IMR-90 (cell line): ENCODE data around the gene SLC25A26. TPM values are rescaled to one million over a fixed set of nuclear protein-coding genes. Genes with fewer than 3 reads are reported as not detected.
"Not testable (repeated sequence)": the region's sequence is repeated elsewhere in the genome, so short reads cannot be mapped to it uniquely, and the experiment has no call there.

Experiments
- ATAC-seq: fragments of 200-7000 bp; cut with Tn5 transposase; 2 replicates; pipeline ENCODE4 v1.9.1; 2020; ENCODE audit warnings: low read depth, mild to moderate bottlenecking, moderate library complexity
- BruUV-seq: library from RNA; stranded (reverse); fragments of 400-500 nt; replicated peaks from 2 replicates; lab custom pipeline; 2021; lab: Mats Ljungman, UMichigan
- CTCF ChIA-PET: fragments of 300-600 bp; formaldehyde crosslinking; extraction: SDS; loops from one replicate; lab custom pipeline; 2021; ENCODE audit warnings: antibody characterized with exemption; lab: Yijun Ruan, JAX
- POLR2A ChIA-PET: fragments of 300-600 bp; sonication (Branson Sonifier 250); formaldehyde crosslinking; loops from one replicate; lab custom pipeline; 2022; ENCODE audit warnings: antibody characterized with exemption; ENCODE audit not compliant: unreplicated experiment; lab: Charles Lee
- DNase-seq: peaks from one replicate; pipeline ENCODE4 v3.0.0; 2013
- H2AFZ ChIP-seq: replicated peaks from 2 replicates; pipeline ENCODE3; 2013; ENCODE audit warnings: low read length, mild to moderate bottlenecking; ENCODE audit not compliant: poor library complexity
- H2AK5ac ChIP-seq: 2 replicates; pipeline ENCODE4 v1.6.1; 2013; ENCODE audit warnings: low read depth, low read length, inconsistent platforms
- H2AK9ac ChIP-seq: replicated peaks from 2 replicates; pipeline ENCODE3; 2013; ENCODE audit warnings: mild to moderate bottlenecking, low read depth, low read length, moderate library complexity; ENCODE audit not compliant: poor library complexity
- H2BK120ac ChIP-seq: 2 replicates; pipeline ENCODE4 v1.6.1; 2013; ENCODE audit warnings: low read depth, low read length, inconsistent platforms
- H2BK15ac ChIP-seq: 3 replicates; pipeline ENCODE4 v1.6.1; 2013; ENCODE audit warnings: low read depth, low read length, inconsistent platforms
- H2BK20ac ChIP-seq: 2 replicates; pipeline ENCODE4 v1.6.1; 2013; ENCODE audit warnings: low read depth, mild to moderate bottlenecking, inconsistent platforms, low read length, moderate library complexity
- H2BK5ac ChIP-seq: 2 replicates; pipeline ENCODE4 v1.6.1; 2013; ENCODE audit warnings: mild to moderate bottlenecking, low read depth, low read length, inconsistent platforms; ENCODE audit not compliant: poor library complexity, severe bottlenecking
- H3K14ac ChIP-seq: replicated peaks from 2 replicates; pipeline ENCODE4 v1.6.1; 2013; ENCODE audit warnings: low read depth, low read length, inconsistent platforms
- H3K18ac ChIP-seq: 2 replicates; pipeline ENCODE4 v1.6.1; 2013; ENCODE audit warnings: low read depth, low read length, control low read depth
- H3K23ac ChIP-seq: 2 replicates; pipeline ENCODE4 v1.6.1; 2013; ENCODE audit warnings: low read depth, low read length, inconsistent platforms
- H3K27ac ChIP-seq: 2 replicates; pipeline ENCODE4 v1.5.1; 2013; ENCODE audit warnings: mild to moderate bottlenecking, control low read depth, low read length; ENCODE audit not compliant: insufficient read depth
- H3K27me3 ChIP-seq: 2 replicates; pipeline ENCODE4 v1.6.1; 2013; ENCODE audit warnings: low read length; ENCODE audit not compliant: control insufficient read depth, insufficient read depth
- H3K36me3 ChIP-seq: 2 replicates; pipeline ENCODE4 v1.6.1; 2013; ENCODE audit warnings: low read length, mixed read lengths; ENCODE audit not compliant: control insufficient read depth, insufficient read depth
- H3K4ac ChIP-seq: 2 replicates; pipeline ENCODE4 v1.6.1; 2013; ENCODE audit warnings: low read depth, low read length, inconsistent platforms
- H3K4me1 ChIP-seq: 2 replicates; pipeline ENCODE4 v1.6.1; 2013; ENCODE audit warnings: low read length, mixed read lengths; ENCODE audit not compliant: control insufficient read depth, insufficient read depth
- H3K4me2 ChIP-seq: 2 replicates; pipeline ENCODE4 v1.6.1; 2013; ENCODE audit warnings: low read depth, mild to moderate bottlenecking, control low read depth, low read length, moderate library complexity
- H3K4me3 ChIP-seq: 2 replicates; pipeline ENCODE4 v1.5.1; 2013; ENCODE audit warnings: low read depth, mild to moderate bottlenecking, control low read depth, low read length, moderate library complexity; ENCODE audit not compliant: insufficient read depth
- H3K56ac ChIP-seq: 2 replicates; pipeline ENCODE4 v1.6.1; 2013; ENCODE audit warnings: low read length, inconsistent platforms; ENCODE audit not compliant: insufficient read depth; ENCODE audit errors: extremely low read depth
- H3K79me1 ChIP-seq, 2 experiments: 2 replicates each; pipeline ENCODE4 v1.6.1; 2013; ENCODE audit warnings: low read length in 2 of 2, inconsistent platforms in 1 of 2, low read depth in 1 of 2
- H3K9ac ChIP-seq: 2 replicates; pipeline ENCODE4 v1.6.1; 2013; ENCODE audit warnings: low read depth, low read length, control low read depth
- H3K9me1 ChIP-seq: 2 replicates; pipeline ENCODE4 v1.6.1; 2013; ENCODE audit warnings: low read length, inconsistent platforms; ENCODE audit not compliant: insufficient read depth
- H3K9me3 ChIP-seq: 2 replicates; pipeline ENCODE4 v1.6.1; 2013; ENCODE audit warnings: low read length; ENCODE audit not compliant: control insufficient read depth, insufficient read depth
- H4K20me1 ChIP-seq: 2 replicates; pipeline ENCODE4 v1.6.1; 2013; ENCODE audit warnings: low read length, inconsistent platforms; ENCODE audit not compliant: insufficient read depth
- H4K5ac ChIP-seq: 2 replicates; pipeline ENCODE4 v1.6.1; 2013; ENCODE audit warnings: mild to moderate bottlenecking, low read depth, low read length, control low read depth
- H4K8ac ChIP-seq, 2 experiments: 2 replicates each; pipeline ENCODE4 v1.6.1; 2013; ENCODE audit warnings: low read depth in 2 of 2, low read length in 2 of 2, control low read depth in 1 of 2, inconsistent platforms in 1 of 2
- H4K91ac ChIP-seq: 2 replicates; pipeline ENCODE4 v1.6.1; 2013; ENCODE audit warnings: low read depth, low read length, inconsistent platforms; ENCODE audit not compliant: insufficient read depth
- WGBS, 2 experiments: methylation state at CpG; one replicate each; pipeline versions ENCODE4 v1.1.5 to v1.1.7; 2013; ENCODE audit warnings: missing lambda C conversion rate in 2 of 2; ENCODE audit not compliant: insufficient read length in 1 of 2; ENCODE audit errors: extremely low coverage in 2 of 2; 5-methylcytosine and 5-hydroxymethylcytosine counted together
- dilution Hi-C: fragments of 300-500 bp; cut with HindIII; formaldehyde crosslinking; loops from one replicate; pipeline ENCODE4 v1.14.3; 2018; ENCODE audit warnings: low sequenced_read_pairs; ENCODE audit not compliant: unreplicated experiment
- in situ Hi-C: fragments of 300-500 bp; cut with MboI; formaldehyde crosslinking; loops from 3 replicates; pipeline ENCODE4 v1.14.3; 2019; ENCODE audit warnings: low sequenced_read_pairs, inconsistent platforms, mixed read lengths
- intact Hi-C: fragments of 100-400 bp; cut with micrococcal nuclease; formaldehyde crosslinking; loops from 2 replicates; pipeline ENCODE4 v1.10.0; 2022
- polyA plus RNA-seq, 3 experiments: library from polyadenylated mRNA; depleted of rRNA; stranded (reverse); fragments of >200 nt; gene quantifications; 2 replicates each; pipeline ENCODE4 v1.2.3, GENCODE V29; 2012; ENCODE audit warnings: low replicate concordance in 1 of 3
- total RNA-seq: library from RNA; depleted of rRNA; stranded (reverse); fragments of >200 nt; gene quantifications from 2 replicates; pipeline ENCODE4 v1.2.3, GENCODE V29; 2012

SLC25A26 gene
- total and polyA plus RNA-seq, 2 of the 4 experiments (the other 2 are of a cell fraction), result 10.9 to 12.7 TPM

- H3K9ac ChIP-seq, H3K14ac ChIP-seq, in situ Hi-C loops, H2AFZ ChIP-seq, H2BK20ac ChIP-seq, H3K9me1 ChIP-seq, H3K4me2 ChIP-seq, DNase-seq, H2BK120ac ChIP-seq, H2AK9ac ChIP-seq, H2BK5ac ChIP-seq, H3K23ac ChIP-seq, ATAC-seq, H3K18ac ChIP-seq, intact Hi-C loops, dilution Hi-C loops, POLR2A ChIA-PET, H4K5ac ChIP-seq, H3K36me3 ChIP-seq, H4K91ac ChIP-seq, H4K8ac ChIP-seq, H4K20me1 ChIP-seq, H3K56ac ChIP-seq, H2BK15ac ChIP-seq, H3K27me3 ChIP-seq, H3K4me3 ChIP-seq, BruUV-seq, H3K4ac ChIP-seq, H2AK5ac ChIP-seq, H3K4me1 ChIP-seq, H3K27ac ChIP-seq, H3K9me3 ChIP-seq: not testable (repeated sequence)
- no CpG with 5 or more reads among the region's 3 CpGs for WGBS, 2 experiments
- H3K79me1 ChIP-seq, result peaks cover 13 to 16% of the 10 kb centered on the region in 2 experiments; a peak in 3 of 4 replicates
- CTCF ChIA-PET, result interaction anchor here (0.7 kb wide), 1 partner anchor 1050 kb away, joined by 4 read pairs; no protein-coding TSS in a partner anchor
Observed at GRCh38 chr3:66226093-66226492, 5.3 kb downstream of the SLC25A26 start.
